HepG2 (cell line): ENCODE results near the gene KLHL30. TPM values are rescaled to one million over a fixed set of nuclear protein-coding genes. Genes with fewer than 3 reads are reported as not detected.

ENCODE experiments used
- ATF7 ChIP-seq, 2 experiments: fragments of 450-650 bp in 1 of 2; sonication (generic) in 1 of 2; formaldehyde crosslinking in 1 of 2; IDR thresholded peaks; 2 replicates each; pipeline versions ENCODE4 v1.4.0 to v1.6.1; 2016 to 2020; ENCODE audit warnings: antibody characterized with exemption in 1 of 2, mild to moderate bottlenecking in 1 of 2, missing genetic modification reagents in 1 of 2
- FOXP1 ChIP-seq, 2 experiments: fragments of 450-650 bp in 1 of 2; IDR thresholded peaks; 2 replicates each; pipeline ENCODE4 v1.6.1; 2017 to 2018; ENCODE audit warnings: antibody characterized with exemption in 1 of 2
- KAT7 ChIP-seq: IDR thresholded peaks from 2 replicates; pipeline ENCODE4 v1.6.1; 2018; ENCODE audit warnings: borderline replicate concordance, missing compliant biosample characterization
- RNF2 ChIP-seq: fragments of 450-650 bp; conservative IDR thresholded peaks from 2 replicates; pipeline ENCODE4 v1.6.1; 2016; ENCODE audit warnings: low read depth
- RXRA ChIP-seq: sonication (generic); formaldehyde crosslinking; IDR thresholded peaks from 2 replicates; pipeline ENCODE4 v1.5.1; 2020; ENCODE audit warnings: missing genetic modification reagents
- SALL1 ChIP-seq: sonication (generic); formaldehyde crosslinking; IDR thresholded peaks from 2 replicates; pipeline ENCODE4 v1.8.0; 2022; ENCODE audit warnings: mild to moderate bottlenecking, missing genetic modification reagents
- STAG1 ChIP-seq: sonication (generic); formaldehyde crosslinking; IDR thresholded peaks from 2 replicates; pipeline ENCODE4 v1.4.0; 2020; ENCODE audit warnings: missing genetic modification reagents
- ZNF12 ChIP-seq: sonication (generic); formaldehyde crosslinking; IDR thresholded peaks from 2 replicates; pipeline ENCODE4 v1.5.0; 2020; ENCODE audit warnings: missing genetic modification reagents
- ZNF230 ChIP-seq: sonication (generic); formaldehyde crosslinking; IDR thresholded peaks from 2 replicates; pipeline ENCODE4 v1.4.0; 2020; ENCODE audit warnings: mild to moderate bottlenecking, missing genetic modification reagents
- ZNF7 ChIP-seq: IDR thresholded peaks from 2 replicates; pipeline ENCODE4 v1.6.1; 2016; ENCODE audit warnings: missing biosample characterization, missing genetic modification reagents
- ZNF780A ChIP-seq: sonication (generic); formaldehyde crosslinking; IDR thresholded peaks from 2 replicates; pipeline ENCODE4 v1.8.0; 2022; ENCODE audit warnings: mild to moderate bottlenecking, missing genetic modification reagents, moderate library complexity
- polyA plus RNA-seq, 8 experiments: library from polyadenylated mRNA; depleted of rRNA in 3 of 8; stranded (reverse) in 7 of 8; unstranded in 1 of 8; fragments of >200 nt; fragmentation: Illumina TruSeq in 4 of 8; extraction: Trizol in 4 of 8; gene quantifications; 2 replicates each; pipeline versions ENCODE4 v1.2.1 to v1.2.3, GENCODE V29; 2011 to 2016; ENCODE audit warnings: low read depth in 4 of 8, missing spikeins in 1 of 8, mixed read lengths in 1 of 8; ENCODE audit not compliant: insufficient read depth in 1 of 8
- total RNA-seq, 5 experiments: library from RNA; depleted of rRNA; stranded (reverse); fragments of >200 nt; fragmentation: Illumina TruSeq; extraction: Trizol; gene quantifications; 2 replicates each; pipeline ENCODE4 v1.2.3, GENCODE V29; 2016; ENCODE audit warnings: low read depth in 1 of 5
- TF ChIP-seq, protein P1 (sequence below): IDR thresholded peaks from 2 replicates; pipeline ENCODE4 v1.6.1; 2016; ENCODE audit warnings: missing genetic modification reagents, missing compliant biosample characterization
- TF ChIP-seq, protein P2 (sequence below): sonication (generic); formaldehyde crosslinking; IDR thresholded peaks from 2 replicates; pipeline ENCODE4 v1.4.0; 2020; ENCODE audit warnings: mild to moderate bottlenecking, missing genetic modification reagents
- TF ChIP-seq, protein P3 (sequence below): sonication (generic); formaldehyde crosslinking; IDR thresholded peaks from 2 replicates; pipeline ENCODE4 v1.5.1; 2020; ENCODE audit warnings: mild to moderate bottlenecking, missing genetic modification reagents, moderate library complexity
- TF ChIP-seq, protein P4 (sequence below): sonication (generic); formaldehyde crosslinking; IDR thresholded peaks from 2 replicates; pipeline ENCODE4 v1.5.0; 2020; ENCODE audit warnings: mild to moderate bottlenecking, missing genetic modification reagents
- TF ChIP-seq, protein P5 (sequence below): sonication (generic); formaldehyde crosslinking; IDR thresholded peaks from 2 replicates; pipeline ENCODE4 v1.8.0; 2023; ENCODE audit warnings: mild to moderate bottlenecking, missing genetic modification reagents
- TF ChIP-seq, protein P6 (sequence below), 2 experiments: sonication (generic) in 1 of 2; formaldehyde crosslinking in 1 of 2; IDR thresholded peaks; 2 replicates each; pipeline versions ENCODE4 v1.5.1 to v1.6.1; 2011 to 2020; ENCODE audit warnings: borderline replicate concordance in 1 of 2, low read depth in 1 of 2, low read length in 1 of 2, mild to moderate bottlenecking in 1 of 2, missing genetic modification reagents in 1 of 2, moderate library complexity in 1 of 2
- TF ChIP-seq, protein P7 (sequence below): sonication (generic); formaldehyde crosslinking; IDR thresholded peaks from 2 replicates; pipeline ENCODE4 v1.4.0; 2020; ENCODE audit warnings: missing genetic modification reagents

KLHL30 gene
- total and polyA plus RNA-seq, 2 of the 13 experiments (the other 11 are each of a cell fraction or from before 2014, with no cell fraction given): 0.05 TPM; not detected in 1

DNA sequence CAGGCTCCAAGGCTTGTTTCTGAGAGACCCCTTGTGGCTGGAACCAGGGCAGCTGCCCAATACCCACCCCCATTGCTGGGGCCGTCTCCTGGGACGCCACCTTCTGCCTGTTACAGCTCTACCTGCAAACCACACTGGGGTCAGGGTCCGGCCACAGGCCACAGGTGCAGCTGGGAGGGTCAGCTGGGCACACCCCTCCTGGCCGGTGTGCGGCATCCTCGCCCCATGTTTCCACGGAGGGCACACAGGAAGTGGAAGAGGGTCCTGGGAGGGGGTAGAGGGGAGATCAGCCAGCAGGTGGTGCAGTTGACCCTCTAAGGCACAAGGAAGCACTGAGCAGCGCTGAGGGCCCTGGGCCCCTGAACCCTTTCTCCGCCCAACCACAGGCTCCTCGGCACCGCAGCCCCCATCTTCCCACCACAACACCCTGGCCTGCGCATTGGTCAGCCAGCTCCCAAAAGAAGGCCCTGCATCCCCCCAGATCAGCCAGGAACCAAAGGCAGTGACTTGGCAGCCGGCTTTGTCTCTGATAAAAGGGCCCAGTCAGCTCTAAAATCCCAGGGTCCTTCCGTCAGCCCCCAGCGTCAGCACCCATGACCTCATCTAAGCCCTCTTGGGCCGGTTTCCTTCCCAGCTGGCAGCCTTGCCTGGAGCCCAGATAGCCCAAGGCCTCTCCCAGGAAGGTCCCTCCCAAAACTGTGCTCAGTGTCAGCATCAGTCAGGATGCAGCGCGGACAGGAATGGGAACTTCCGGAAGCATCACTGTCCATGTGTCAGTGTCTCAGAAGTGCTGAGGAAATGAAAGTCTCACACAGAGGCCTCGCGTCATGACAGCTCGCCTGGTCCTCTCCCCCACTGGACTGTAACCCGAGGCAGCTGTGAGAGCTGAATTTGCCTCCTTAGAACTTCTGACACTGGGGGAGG lies 22.0 kb downstream of the KLHL30 start (continued):
- TF ChIP-seq, protein P1, sequence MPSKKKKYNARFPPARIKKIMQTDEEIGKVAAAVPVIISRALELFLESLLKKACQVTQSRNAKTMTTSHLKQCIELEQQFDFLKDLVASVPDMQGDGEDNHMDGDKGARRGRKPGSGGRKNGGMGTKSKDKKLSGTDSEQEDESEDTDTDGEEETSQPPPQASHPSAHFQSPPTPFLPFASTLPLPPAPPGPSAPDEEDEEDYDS: no peak
- TF ChIP-seq STAG1 (CRISPR knock-in tag): peak; percentile 55
- TF ChIP-seq, protein P2, sequence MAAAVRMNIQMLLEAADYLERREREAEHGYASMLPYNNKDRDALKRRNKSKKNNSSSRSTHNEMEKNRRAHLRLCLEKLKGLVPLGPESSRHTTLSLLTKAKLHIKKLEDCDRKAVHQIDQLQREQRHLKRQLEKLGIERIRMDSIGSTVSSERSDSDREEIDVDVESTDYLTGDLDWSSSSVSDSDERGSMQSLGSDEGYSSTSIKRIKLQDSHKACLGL: no peak
- no peak for TF ChIP-seq RXRA (CRISPR knock-in tag)
- TF ChIP-seq ATF7 (IDR thresholded peaks at IDR 0.05): no peak
- TF ChIP-seq ATF7 (CRISPR knock-in tag; IDR thresholded peaks at IDR 0.05): no peak
- no peak for TF ChIP-seq KAT7 (CRISPR knock-in tag)
- no peak for TF ChIP-seq ZNF12 (CRISPR knock-in tag)
- TF ChIP-seq, protein P3, sequence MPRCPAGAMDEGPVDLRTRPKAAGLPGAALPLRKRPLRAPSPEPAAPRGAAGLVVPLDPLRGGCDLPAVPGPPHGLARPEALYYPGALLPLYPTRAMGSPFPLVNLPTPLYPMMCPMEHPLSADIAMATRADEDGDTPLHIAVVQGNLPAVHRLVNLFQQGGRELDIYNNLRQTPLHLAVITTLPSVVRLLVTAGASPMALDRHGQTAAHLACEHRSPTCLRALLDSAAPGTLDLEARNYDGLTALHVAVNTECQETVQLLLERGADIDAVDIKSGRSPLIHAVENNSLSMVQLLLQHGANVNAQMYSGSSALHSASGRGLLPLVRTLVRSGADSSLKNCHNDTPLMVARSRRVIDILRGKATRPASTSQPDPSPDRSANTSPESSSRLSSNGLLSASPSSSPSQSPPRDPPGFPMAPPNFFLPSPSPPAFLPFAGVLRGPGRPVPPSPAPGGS (CRISPR knock-in tag): no peak
- TF ChIP-seq, protein P4, sequence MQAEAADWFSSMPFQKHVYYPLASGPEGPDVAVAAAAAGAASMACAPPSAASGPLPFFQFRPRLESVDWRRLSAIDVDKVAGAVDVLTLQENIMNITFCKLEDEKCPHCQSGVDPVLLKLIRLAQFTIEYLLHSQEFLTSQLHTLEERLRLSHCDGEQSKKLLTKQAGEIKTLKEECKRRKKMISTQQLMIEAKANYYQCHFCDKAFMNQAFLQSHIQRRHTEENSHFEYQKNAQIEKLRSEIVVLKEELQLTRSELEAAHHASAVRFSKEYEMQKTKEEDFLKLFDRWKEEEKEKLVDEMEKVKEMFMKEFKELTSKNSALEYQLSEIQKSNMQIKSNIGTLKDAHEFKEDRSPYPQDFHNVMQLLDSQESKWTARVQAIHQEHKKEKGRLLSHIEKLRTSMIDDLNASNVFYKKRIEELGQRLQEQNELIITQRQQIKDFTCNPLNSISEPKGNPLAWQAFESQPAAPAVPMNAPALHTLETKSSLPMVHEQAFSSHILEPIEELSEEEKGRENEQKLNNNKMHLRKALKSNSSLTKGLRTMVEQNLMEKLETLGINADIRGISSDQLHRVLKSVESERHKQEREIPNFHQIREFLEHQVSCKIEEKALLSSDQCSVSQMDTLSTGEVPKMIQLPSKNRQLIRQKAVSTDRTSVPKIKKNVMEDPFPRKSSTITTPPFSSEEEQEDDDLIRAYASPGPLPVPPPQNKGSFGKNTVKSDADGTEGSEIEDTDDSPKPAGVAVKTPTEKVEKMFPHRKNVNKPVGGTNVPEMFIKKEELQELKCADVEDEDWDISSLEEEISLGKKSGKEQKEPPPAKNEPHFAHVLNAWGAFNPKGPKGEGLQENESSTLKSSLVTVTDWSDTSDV (CRISPR knock-in tag): no peak
- no peak for TF ChIP-seq RNF2
- TF ChIP-seq, protein P5, sequence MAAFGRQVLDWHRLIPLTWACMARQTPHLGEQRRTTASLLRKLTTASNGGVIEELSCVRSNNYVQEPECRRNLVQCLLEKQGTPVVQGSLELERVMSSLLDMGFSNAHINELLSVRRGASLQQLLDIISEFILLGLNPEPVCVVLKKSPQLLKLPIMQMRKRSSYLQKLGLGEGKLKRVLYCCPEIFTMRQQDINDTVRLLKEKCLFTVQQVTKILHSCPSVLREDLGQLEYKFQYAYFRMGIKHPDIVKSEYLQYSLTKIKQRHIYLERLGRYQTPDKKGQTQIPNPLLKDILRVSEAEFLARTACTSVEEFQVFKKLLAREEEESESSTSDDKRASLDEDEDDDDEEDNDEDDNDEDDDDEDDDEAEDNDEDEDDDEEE (CRISPR knock-in tag): no peak
- TF ChIP-seq, protein P6, sequence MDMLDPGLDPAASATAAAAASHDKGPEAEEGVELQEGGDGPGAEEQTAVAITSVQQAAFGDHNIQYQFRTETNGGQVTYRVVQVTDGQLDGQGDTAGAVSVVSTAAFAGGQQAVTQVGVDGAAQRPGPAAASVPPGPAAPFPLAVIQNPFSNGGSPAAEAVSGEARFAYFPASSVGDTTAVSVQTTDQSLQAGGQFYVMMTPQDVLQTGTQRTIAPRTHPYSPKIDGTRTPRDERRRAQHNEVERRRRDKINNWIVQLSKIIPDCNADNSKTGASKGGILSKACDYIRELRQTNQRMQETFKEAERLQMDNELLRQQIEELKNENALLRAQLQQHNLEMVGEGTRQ (IDR thresholded peaks at IDR 0.05; ENCODE audit: low read depth, low read length): no peak
- TF ChIP-seq, protein P6 (CRISPR knock-in tag; IDR thresholded peaks at IDR 0.05; ENCODE audit: borderline replicate concordance): no peak
- TF ChIP-seq FOXP1 (IDR thresholded peaks at IDR 0.05): no peak
- no peak for TF ChIP-seq FOXP1 (CRISPR knock-in tag; IDR thresholded peaks at IDR 0.05)
- TF ChIP-seq, protein P7, sequence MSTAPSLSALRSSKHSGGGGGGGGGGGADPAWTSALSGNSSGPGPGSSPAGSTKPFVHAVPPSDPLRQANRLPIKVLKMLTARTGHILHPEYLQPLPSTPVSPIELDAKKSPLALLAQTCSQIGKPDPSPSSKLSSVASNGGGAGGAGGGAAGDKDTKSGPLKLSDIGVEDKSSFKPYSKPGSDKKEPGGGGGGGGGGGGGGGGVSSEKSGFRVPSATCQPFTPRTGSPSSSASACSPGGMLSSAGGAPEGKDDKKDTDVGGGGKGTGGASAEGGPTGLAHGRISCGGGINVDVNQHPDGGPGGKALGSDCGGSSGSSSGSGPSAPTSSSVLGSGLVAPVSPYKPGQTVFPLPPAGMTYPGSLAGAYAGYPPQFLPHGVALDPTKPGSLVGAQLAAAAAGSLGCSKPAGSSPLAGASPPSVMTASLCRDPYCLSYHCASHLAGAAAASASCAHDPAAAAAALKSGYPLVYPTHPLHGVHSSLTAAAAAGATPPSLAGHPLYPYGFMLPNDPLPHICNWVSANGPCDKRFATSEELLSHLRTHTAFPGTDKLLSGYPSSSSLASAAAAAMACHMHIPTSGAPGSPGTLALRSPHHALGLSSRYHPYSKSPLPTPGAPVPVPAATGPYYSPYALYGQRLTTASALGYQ: no peak
- no peak for TF ChIP-seq ZNF780A (CRISPR knock-in tag)
- TF ChIP-seq ZNF7 (CRISPR knock-in tag): no peak
- TF ChIP-seq SALL1: peak; percentile 31; the same call in 1 of the 2 replicates
- TF ChIP-seq ZNF230 (CRISPR knock-in tag): 0 out of 2 replicates have a peak, but pooled peaks have one; percentile 41
